K562 (cell line): ENCODE data around the gene RNASET2. TPM values are rescaled to one million over a fixed set of nuclear protein-coding genes. Genes with fewer than 3 reads are reported as not detected.
A peak's percentile ranks its signal among the peaks of the same experiment; 100 is the strongest.

Experiments
- C11orf30 ChIP-seq: fragments of 450-650 bp; IDR thresholded peaks from 2 replicates; pipeline ENCODE4 v1.6.1; 2016; ENCODE audit warnings: low read depth, mild to moderate bottlenecking
- CHD2 ChIP-seq: IDR thresholded peaks from 2 replicates; pipeline ENCODE4 v1.6.1; 2011; ENCODE audit warnings: low read depth, low read length
- COPS2 ChIP-seq: fragments of 450-650 bp; conservative IDR thresholded peaks from 2 replicates; pipeline ENCODE4 v1.6.1; 2016; ENCODE audit warnings: mild to moderate bottlenecking, moderate library complexity
- E2F3 ChIP-seq: fragments of 250-450 bp; sonication (Bioruptor Pico); IDR thresholded peaks from 2 replicates; pipeline ENCODE4 v1.4.0; 2020; ENCODE audit warnings: mild to moderate bottlenecking
- ELF2 ChIP-seq: fragments of 250-450 bp; sonication (Bioruptor Pico); IDR thresholded peaks from 2 replicates; pipeline ENCODE4 v1.5.0; 2021; ENCODE audit warnings: mild to moderate bottlenecking
- ESRRA ChIP-seq: fragments of 450-650 bp; IDR thresholded peaks from 2 replicates; pipeline ENCODE4 v1.6.1; 2014; ENCODE audit warnings: low read depth, mild to moderate bottlenecking, moderate library complexity, borderline replicate concordance
- KDM1A ChIP-seq, 2 experiments: fragments of 450-650 bp; IDR thresholded peaks; 2 replicates each; pipeline ENCODE4 v1.6.1; 2016; ENCODE audit warnings: mild to moderate bottlenecking in 2 of 2
- MECOM ChIP-seq: fragments of 250-450 bp; sonication (Bioruptor Pico); IDR thresholded peaks from 2 replicates; pipeline ENCODE4 v1.8.0; 2022; ENCODE audit warnings: inconsistent platforms
- NFXL1 ChIP-seq: fragments of 450-650 bp; formaldehyde crosslinking; IDR thresholded peaks from 2 replicates; pipeline ENCODE4 v1.4.0; 2021; ENCODE audit warnings: mild to moderate bottlenecking
- PML ChIP-seq: IDR thresholded peaks from 2 replicates; pipeline ENCODE4 v1.6.1; 2012; ENCODE audit warnings: low read length, inconsistent platforms
- POLR2AphosphoS5 ChIP-seq: IDR thresholded peaks from 2 replicates; pipeline ENCODE4 v1.6.1; 2011; ENCODE audit warnings: mild to moderate bottlenecking, low read depth, low read length, moderate library complexity; ENCODE audit not compliant: control insufficient read depth, insufficient read depth
- RFX1 ChIP-seq: fragments of 450-650 bp; IDR thresholded peaks from 2 replicates; pipeline ENCODE4 v1.6.1; 2016; ENCODE audit warnings: mild to moderate bottlenecking, moderate library complexity
- TBL1XR1 ChIP-seq, 2 experiments: IDR thresholded peaks; 2 replicates each; pipeline ENCODE4 v1.6.1; 2012; ENCODE audit warnings: improper control_type of control experiment in 2 of 2, low read length in 2 of 2, mild to moderate bottlenecking in 1 of 2
- TEAD1 ChIP-seq, 2 experiments: fragments of 450-650 bp in 1 of 2; sonication (generic) in 1 of 2; formaldehyde crosslinking; IDR thresholded peaks; 2 replicates each; pipeline versions ENCODE4 v1.4.0 to v1.8.0; 2020 to 2022; ENCODE audit warnings: mild to moderate bottlenecking in 2 of 2, missing genetic modification reagents in 1 of 2
- TRIM25 ChIP-seq: fragments of 450-650 bp; IDR thresholded peaks from 2 replicates; pipeline ENCODE4 v1.7.0; 2016; ENCODE audit warnings: borderline replicate concordance
- XRCC3 ChIP-seq: fragments of 450-650 bp; IDR thresholded peaks from 2 replicates; pipeline ENCODE4 v1.6.1; 2017; ENCODE audit warnings: mild to moderate bottlenecking, moderate library complexity
- ZNF512 ChIP-seq: IDR thresholded peaks from 2 replicates; pipeline ENCODE4 v1.6.1; 2016; ENCODE audit warnings: missing genetic modification characterization, missing compliant biosample characterization
- ZNF584 ChIP-seq: fragments of 200-800 bp; sonication (Bioruptor generic); IDR thresholded peaks from 2 replicates; pipeline ENCODE4 v1.6.1; 2016; ENCODE audit warnings: low read depth, mild to moderate bottlenecking, missing genetic modification characterization, missing compliant biosample characterization
- ZNF668 ChIP-seq: fragments of 250-450 bp; sonication (Bioruptor Pico); IDR thresholded peaks from 2 replicates; pipeline ENCODE4 v1.8.0; 2022; ENCODE audit warnings: mild to moderate bottlenecking, inconsistent platforms
- polyA plus RNA-seq, 8 experiments: library from polyadenylated mRNA; depleted of rRNA in 4 of 8; stranded (reverse) in 5 of 8; unstranded in 3 of 8; fragments of >200 nt; fragmentation: Nextera tagmentation in 2 of 8; fragmentation: Illumina TruSeq in 1 of 8; extraction: Ambion mirVana in 2 of 8; extraction: Trizol in 1 of 8; gene quantifications; 2 replicates each; pipeline versions ENCODE4 v1.2.1 to v1.2.3, GENCODE V29; 2011 to 2014; ENCODE audit warnings: inconsistent platforms in 1 of 8, missing spikeins in 1 of 8
- total RNA-seq, 7 experiments: library from RNA; depleted of rRNA in 6 of 7; stranded (reverse); fragments of >200 nt in 6 of 7; fragmentation: Illumina TruSeq in 2 of 7; extraction: Trizol in 2 of 7; gene quantifications; 2 replicates each; pipeline versions ENCODE4 v1.2.1 to v1.2.3, GENCODE V29; 2011 to 2021; ENCODE audit warnings: low replicate concordance in 1 of 7
- TF ChIP-seq, protein P1 (sequence below): fragments of 450-650 bp; formaldehyde crosslinking; IDR thresholded peaks from 2 replicates; pipeline ENCODE4 v1.4.0; 2022; ENCODE audit warnings: mild to moderate bottlenecking, moderate library complexity

The RNASET2 gene
- total and polyA plus RNA-seq, 9 of the 15 experiments (the other 6 are each of a cell fraction or from before 2014, with no cell fraction given) = 7.4 to 141 (median 91.3) TPM

- TF ChIP-seq ZNF584 (CRISPR knock-in tag) = no peak
- TF ChIP-seq TBL1XR1 (IDR thresholded peaks at IDR 0.05; ENCODE audit: low read length in 2 of 2) = no peak
- no peak for TF ChIP-seq MECOM
- TF ChIP-seq, protein P1, sequence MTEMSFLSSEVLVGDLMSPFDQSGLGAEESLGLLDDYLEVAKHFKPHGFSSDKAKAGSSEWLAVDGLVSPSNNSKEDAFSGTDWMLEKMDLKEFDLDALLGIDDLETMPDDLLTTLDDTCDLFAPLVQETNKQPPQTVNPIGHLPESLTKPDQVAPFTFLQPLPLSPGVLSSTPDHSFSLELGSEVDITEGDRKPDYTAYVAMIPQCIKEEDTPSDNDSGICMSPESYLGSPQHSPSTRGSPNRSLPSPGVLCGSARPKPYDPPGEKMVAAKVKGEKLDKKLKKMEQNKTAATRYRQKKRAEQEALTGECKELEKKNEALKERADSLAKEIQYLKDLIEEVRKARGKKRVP (CRISPR knock-in tag) = no peak
- TF ChIP-seq COPS2 = no peak
- no peak for TF ChIP-seq ESRRA
- no peak for TF ChIP-seq NFXL1 (CRISPR knock-in tag)
- TF ChIP-seq ZNF512 (tag) = no peak
- TF ChIP-seq XRCC3 = no peak
- TF ChIP-seq POLR2AphosphoS5 = no peak
- no peak for TF ChIP-seq E2F3 (CRISPR knock-in tag)
- no peak for TF ChIP-seq TEAD1 (CRISPR knock-in tag; IDR thresholded peaks at IDR 0.05)
- TF ChIP-seq ZNF668 (CRISPR knock-in tag) = no peak
- TF ChIP-seq RFX1 = no peak
- no peak for TF ChIP-seq CHD2
- peak in 1 of 2 experiments; percentile 91; a peak in 2 of 4 replicates for TF ChIP-seq KDM1A (IDR thresholded peaks at IDR 0.05)
- TF ChIP-seq C11orf30 = no peak
- no peak for TF ChIP-seq TRIM25
- no peak for TF ChIP-seq PML
- no peak for TF ChIP-seq ELF2 (CRISPR knock-in tag)
These were observed 25.9 kb downstream of the RNASET2 start (continued) for GRCh38 chr6:166930354-166930891.
